Bone marrow (tissue), 2 donors: Measurements from ENCODE around the gene PODXL.
"Not testable (repeated sequence)": the region's sequence is repeated elsewhere in the genome, so short reads cannot be mapped to it uniquely, and the experiment has no call there.

ENCODE experiments used
- DNase-seq, 2 donors: peaks; one replicate each; lab custom pipeline; 2025; lab: John Stamatoyannopoulos, UW

The PODXL gene

DNA sequence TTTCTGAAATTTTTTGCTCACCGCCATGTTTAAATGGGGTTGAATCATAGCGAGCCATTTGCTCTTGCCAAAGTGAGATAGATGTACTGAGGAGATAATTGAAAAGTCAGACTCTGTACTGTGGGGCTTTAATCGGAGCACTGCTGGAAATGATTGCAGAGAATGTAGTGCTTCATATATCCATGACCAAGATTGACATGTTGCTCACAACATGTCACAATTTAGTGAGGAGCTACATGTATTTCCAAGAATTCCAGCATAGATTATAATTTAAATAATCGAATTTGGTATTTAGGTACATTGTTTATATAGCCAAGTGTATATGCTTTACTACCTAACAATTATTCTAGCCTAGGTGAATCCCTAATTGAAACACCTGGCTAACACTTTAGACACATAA, 66.5 kb downstream of the PODXL start:
- no peak for DNase-seq

DNA sequence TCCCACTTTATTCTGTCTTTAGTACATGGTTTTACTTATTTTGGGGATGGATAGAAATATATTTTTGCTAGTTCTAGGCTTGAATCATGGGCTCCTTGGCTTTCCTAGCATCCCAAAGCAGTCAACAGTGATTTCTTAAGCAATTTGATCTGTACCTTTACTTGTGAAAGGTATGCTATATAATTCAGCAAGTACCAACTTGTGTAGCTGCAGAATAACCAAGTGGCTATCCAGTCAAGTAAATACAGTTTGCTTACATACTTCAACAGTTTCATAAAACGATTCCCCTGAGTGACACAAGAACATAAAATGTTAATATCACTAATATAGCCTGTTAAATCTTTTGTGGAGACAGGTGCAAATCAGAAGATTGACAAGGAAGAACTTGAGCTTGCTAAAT, 67.2 kb downstream of the PODXL start:
- DNase-seq: no peak

DNA sequence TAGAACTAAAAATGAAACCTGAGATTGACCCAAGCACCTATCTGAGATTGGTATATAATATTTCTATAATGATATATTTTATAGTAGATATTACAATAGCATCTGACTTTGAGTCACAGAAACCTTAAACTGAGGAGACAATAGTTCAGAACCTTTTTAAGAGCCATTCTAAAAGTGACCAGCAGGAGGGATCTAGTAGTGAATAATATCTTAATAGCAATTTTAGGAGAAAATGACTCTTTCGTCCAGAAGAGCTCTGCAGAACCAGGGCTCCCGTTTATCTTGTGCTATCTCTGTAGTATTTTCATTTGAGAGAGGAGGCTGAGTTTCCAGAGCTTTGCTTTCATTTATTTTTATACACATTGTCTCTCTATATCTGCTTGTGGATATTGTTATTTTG, 68.1 kb downstream of the PODXL start:
- no peak for DNase-seq

GRCh38 chr7:131487217-131487616, 69.2 kb downstream of the PODXL start:
- no peak for DNase-seq

DNA sequence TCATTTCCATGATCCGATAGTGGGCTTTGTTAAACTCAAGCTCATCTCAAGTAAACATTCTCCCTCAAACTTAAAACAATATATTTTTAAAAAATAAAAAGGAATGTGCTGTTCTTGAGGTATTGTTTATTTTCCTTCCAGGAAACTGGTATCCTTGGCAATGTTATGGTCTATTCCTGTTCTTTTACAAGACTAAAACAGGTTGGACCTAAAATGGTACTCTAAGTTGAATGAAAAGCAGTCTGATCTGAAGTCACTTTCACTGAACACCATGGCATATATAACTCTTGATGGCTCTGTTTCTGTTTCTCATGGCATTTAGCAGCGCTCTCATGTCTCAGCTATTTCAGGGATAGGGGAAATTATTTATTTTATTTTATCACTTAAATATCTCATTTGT, 70.1 kb downstream of the PODXL start:
- no peak for DNase-seq

GRCh38 chr7:131483586-131483985, 72.8 kb downstream of the PODXL start:
- no peak for DNase-seq

GRCh38 chr7:131482800-131483199, 73.6 kb downstream of the PODXL start:
- DNase-seq: no peak

GRCh38 chr7:131480384-131481315, 75.8 kb downstream of the PODXL start:
- DNase-seq: no peak

GRCh38 chr7:131476740-131477139, 79.7 kb downstream of the PODXL start:
- DNase-seq: no peak

DNA sequence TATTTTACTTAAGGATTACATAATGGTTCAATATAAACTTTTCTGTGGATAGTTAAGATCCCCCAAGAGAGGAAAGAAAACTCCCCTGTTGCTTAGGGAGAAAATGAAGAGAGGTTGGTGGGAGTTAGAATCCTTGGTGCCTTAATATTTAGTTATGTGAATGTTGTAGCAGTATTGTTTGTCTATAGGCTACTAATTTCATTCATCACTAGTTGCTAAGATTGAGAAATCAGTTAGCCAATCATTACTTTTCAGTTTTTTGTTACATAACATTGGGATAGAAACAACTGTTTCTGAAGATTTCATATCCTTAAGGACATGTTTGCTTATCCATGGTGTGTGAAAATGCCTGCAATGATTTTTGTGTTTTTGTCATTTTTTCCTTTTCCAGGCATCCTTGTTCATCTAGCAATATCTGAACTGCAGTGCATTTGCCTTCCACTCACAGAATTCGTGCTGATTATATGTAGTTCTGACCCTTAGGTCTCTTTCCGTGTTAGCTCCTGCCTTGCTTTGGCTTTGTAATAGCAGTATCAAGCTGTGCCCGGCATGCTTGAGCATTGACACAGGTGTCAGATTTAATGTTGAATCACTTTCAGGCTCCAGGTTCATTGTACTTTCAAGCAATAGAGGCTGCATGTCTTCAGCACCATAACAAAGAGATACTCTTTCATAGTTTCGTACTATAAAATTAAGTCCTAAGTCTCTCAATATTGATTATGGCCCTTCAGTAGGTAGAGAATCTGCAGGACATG, 85.0 kb downstream of the PODXL start:
- DNase-seq: no peak

DNA sequence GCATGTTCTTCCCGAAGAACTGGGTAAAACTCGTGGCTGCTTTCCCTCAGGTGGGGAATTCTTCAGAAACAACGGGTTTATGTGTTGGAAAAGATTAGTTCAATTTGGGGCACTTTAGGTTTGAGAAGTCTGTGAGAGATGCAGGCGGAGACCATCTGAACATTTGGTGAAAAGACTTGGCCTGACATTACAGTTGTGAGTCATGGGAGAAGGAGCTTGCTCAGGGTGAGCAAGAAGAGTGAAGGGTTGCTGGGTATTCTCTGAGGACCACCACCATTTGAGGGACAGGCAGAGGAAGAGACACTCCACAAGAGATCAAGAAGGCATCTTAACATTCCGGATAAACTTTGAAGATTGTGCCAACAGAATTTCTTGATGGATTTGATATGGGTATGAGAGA, 88.6 kb downstream of the PODXL start:
- DNase-seq: no peak

DNA sequence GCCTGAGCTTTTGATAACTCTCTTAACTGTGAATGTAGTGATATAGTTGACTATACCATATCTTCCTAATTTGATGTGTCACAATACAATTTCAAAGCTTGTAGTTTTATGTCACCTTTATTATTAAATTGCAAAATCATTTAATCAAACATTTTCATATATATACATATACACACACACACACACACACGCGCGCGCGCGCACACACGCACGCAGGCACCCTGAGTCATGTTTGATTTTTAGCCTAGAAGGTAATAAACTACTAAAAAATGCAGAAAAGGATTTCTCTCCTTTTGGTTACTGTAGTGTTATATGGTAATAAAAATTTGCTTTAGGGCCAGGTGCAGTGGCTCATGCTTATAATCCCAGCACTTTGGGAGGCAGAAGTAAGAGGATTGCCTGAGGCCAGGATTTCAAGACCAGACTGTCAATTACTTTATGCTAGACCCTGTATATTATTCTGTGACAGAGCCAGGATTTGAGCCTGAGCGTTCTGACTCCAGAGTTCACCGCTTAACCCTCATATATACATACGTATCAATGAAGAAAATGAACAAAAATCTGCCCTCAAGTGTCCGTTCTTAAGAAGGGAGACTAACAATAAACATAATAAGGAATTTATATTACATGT, 89.6 kb downstream of the PODXL start:
- no peak for DNase-seq

DNA sequence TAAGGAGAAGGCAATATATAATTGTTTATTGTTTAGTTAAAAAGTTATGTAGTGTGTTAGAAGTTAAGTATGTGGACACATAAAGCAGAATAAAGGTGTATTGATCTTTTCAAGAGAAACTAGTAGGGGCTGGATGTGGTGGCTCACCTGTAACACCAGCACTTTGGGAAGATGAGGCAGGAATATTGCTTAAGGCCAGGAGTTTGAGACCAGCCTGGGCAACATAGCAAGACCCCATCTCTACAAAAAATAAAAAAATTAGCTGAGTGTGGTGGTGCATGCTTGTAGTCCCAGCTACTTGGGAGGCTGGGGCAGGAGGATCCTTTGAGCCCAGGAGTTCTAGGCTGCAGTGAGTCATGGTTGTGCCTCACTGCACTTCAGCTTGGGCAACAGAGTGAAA, 93.7 kb downstream of the PODXL start:
- DNase-seq: not testable (repeated sequence)

DNA sequence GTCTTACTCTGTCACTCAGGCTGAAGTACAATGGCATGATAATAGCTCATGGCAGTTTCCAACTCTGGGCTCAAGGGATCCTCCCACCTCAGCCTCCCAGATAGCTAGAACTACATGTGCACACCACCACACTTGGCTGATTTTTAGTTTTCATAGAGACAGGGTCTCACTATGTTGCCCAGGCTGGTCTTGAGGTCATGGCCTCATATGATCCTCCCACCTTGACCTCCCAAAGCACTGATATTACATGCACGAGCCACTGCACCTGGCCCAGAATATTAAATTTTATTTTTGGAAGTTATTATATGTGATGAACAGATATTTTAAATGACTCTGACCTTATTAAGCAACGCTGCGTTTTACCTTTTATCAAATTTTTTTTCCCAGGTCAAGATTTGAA, 94.4 kb downstream of the PODXL start:
- DNase-seq: no peak

- no peak for DNase-seq
These were observed 97.2 kb downstream of the PODXL start for GRCh38 chr7:131459256-131459655.

DNA sequence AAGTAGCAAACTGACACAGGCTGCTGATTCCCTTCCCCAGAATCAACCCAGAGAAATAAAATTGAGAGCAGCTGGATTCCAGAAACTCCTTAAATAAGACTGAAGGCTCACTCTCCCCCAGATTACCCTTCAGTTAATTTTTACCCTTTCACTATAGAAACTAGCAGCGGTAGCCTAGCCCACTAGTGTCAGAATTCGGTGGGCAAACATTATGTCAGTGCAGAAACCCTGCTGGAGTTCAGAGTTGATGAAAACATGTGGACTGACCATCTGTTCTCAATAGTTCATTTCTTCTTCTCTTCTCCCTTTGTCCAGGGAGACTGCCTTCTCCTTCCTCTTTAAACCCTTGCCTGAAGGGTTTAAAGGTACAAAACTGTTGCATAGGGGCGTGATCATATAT, 100.1 kb downstream of the PODXL start:
- no peak for DNase-seq

DNA sequence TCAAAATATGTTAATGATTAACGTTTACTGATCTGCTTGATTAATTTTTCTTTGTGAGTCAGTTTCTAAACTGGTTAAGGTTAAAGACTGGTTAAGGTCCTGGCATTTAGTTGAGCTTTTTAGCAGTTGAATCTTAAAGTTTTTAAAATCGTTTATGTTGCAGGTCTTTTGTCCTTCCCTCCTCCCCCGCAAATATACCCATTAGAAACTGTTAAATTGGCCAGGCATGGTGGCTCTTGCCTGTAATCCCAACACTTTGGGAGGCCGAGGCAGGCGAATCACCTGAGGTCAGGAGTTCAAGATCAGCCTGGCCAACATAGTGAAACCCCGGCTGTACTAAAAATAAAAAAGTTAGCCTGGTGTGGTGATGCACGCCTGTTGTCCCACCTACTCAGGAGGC, 100.9 kb downstream of the PODXL start:
- no peak for DNase-seq

DNA sequence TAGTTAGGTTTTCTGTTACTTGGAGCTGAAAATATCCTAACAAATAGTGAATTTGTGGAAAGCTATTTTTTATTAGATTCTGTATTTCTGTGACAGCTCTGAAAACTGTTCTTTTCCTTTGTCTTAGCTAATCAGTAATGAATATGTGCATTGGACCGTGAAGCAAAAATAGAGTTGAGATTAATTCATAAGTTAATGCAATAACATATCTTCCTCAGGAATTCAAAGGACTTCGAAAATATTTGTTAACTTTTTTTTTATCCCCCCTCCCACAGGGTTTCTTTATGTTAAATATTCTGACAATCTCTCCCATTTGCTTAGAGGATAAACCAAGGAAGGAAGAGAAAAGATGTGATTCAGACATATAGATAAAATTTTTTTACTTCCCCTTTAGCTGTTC, 101.4 kb downstream of the PODXL start:
- no peak for DNase-seq

DNA sequence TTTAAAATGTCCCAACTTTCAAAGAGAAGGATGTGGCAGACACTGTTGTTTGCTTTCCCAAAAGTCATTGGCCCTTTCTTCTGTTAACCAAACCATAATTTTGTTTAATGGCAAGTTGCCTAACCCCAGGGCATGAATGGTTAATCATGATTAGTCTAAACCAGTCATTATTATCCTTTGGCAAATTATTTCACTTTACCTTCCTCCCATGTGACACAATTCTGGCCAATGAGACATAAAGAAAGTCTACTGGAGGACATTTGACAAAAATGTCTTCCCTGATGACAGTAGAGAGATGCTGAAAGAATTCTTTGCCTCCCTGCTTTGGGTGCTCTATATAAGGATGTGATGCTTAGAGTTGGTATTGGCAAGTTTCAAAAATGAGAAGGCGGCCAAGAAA, 101.9 kb downstream of the PODXL start:
- no peak for DNase-seq
